Panc1 (cell line): ENCODE measurements around the gene ULK3. TPM values are rescaled to one million over a fixed set of nuclear protein-coding genes. Genes with fewer than 3 reads are reported as not detected.

Source experiments
- ATAC-seq: fragments of 200-7000 bp; cut with Tn5 transposase; 2 replicates; pipeline ENCODE4 v1.9.1; 2020; ENCODE audit warnings: mild to moderate bottlenecking, moderate library complexity
- BruUV-seq: library from RNA; stranded (reverse); fragments of 400-500 nt; replicated peaks from 2 replicates; lab custom pipeline; 2021; lab: Mats Ljungman, UMichigan
- CTCF ChIA-PET: fragments of 300-600 bp; sonication (Branson Sonifier 250); formaldehyde crosslinking; loops from one replicate; lab custom pipeline; 2022; ENCODE audit warnings: antibody characterized with exemption; lab: Charles Lee
- POLR2A ChIA-PET: fragments of 300-600 bp; sonication (Branson Sonifier 250); formaldehyde crosslinking; loops from one replicate; lab custom pipeline; 2022; ENCODE audit warnings: antibody characterized with exemption; lab: Charles Lee
- DNase-seq: peaks from one replicate; pipeline ENCODE4 v3.0.0-alpha.2; 2010; ENCODE audit warnings: low read depth, low spot score
- H3K27ac ChIP-seq: 2 replicates; pipeline ENCODE4 v1.5.1; 2011; ENCODE audit warnings: mild to moderate bottlenecking, low read length, inconsistent platforms
- H3K27me3 ChIP-seq: fragments of 200-500 bp; sonication (Bioruptor generic); 2 replicates; pipeline ENCODE4 v1.6.0; 2014; ENCODE audit warnings: low read length, inconsistent platforms; ENCODE audit not compliant: control insufficient read depth, insufficient read depth
- H3K36me3 ChIP-seq: fragments of 200-500 bp; sonication (Bioruptor generic); 2 replicates; pipeline ENCODE4 v1.5.1; 2014; ENCODE audit warnings: inconsistent platforms, mild to moderate bottlenecking, low read length, moderate library complexity; ENCODE audit not compliant: control insufficient read depth, insufficient read depth
- H3K4me1 ChIP-seq: 2 replicates; pipeline ENCODE4 v1.5.1; 2011; ENCODE audit warnings: inconsistent platforms, mild to moderate bottlenecking, low read length, moderate library complexity; ENCODE audit not compliant: control insufficient read depth, insufficient read depth
- H3K4me3 ChIP-seq, 2 experiments: 2 replicates each; pipeline ENCODE4 v1.5.1; 2011 to 2012; ENCODE audit warnings: low read depth in 2 of 2, low read length in 2 of 2, mild to moderate bottlenecking in 2 of 2, inconsistent platforms in 1 of 2, moderate library complexity in 1 of 2
- H3K9me3 ChIP-seq: fragments of 200-500 bp; sonication (Bioruptor generic); 2 replicates; pipeline ENCODE4 v1.5.1; 2014; ENCODE audit warnings: low read depth, mild to moderate bottlenecking, inconsistent platforms, low read length, moderate library complexity; ENCODE audit not compliant: control insufficient read depth, insufficient read depth
- POLR2AphosphoS5 ChIP-seq: IDR thresholded peaks from 2 replicates; pipeline ENCODE4 v1.6.1; 2012; ENCODE audit warnings: mild to moderate bottlenecking, low read depth, low read length, moderate library complexity
- SIN3A ChIP-seq: IDR thresholded peaks from 2 replicates; pipeline ENCODE4 v1.6.1; 2012; ENCODE audit warnings: low read depth, mild to moderate bottlenecking, low read length, moderate library complexity, borderline replicate concordance; ENCODE audit not compliant: insufficient read depth
- TCF7L2 ChIP-seq: IDR thresholded peaks from 2 replicates; pipeline ENCODE4 v1.6.1; 2011; ENCODE audit warnings: mild to moderate bottlenecking, low read depth, low read length, inconsistent platforms
- in situ Hi-C: cut with HindIII; loops from 2 replicates; pipeline ENCODE4 v1.10.0; 2016; ENCODE audit warnings: low sequenced_read_pairs, low pct_unique_long_range_greater_than_20kb
- intact Hi-C: fragments of 100-400 bp; cut with micrococcal nuclease; formaldehyde crosslinking; loops from one replicate; pipeline ENCODE4 v1.10.0; 2022; ENCODE audit not compliant: unreplicated experiment
- total RNA-seq: library from RNA; stranded (reverse); gene quantifications from one replicate; pipeline ENCODE4 v1.2.1, GENCODE V29; 2021; ENCODE audit not compliant: unreplicated experiment
- TF ChIP-seq, protein P1 (sequence below), 2 experiments: IDR thresholded peaks; 2 replicates each; pipeline ENCODE4 v1.6.1; 2011 to 2012; ENCODE audit warnings: low read depth in 2 of 2, control low read depth in 1 of 2, low read length in 1 of 2, mild to moderate bottlenecking in 1 of 2, moderate library complexity in 1 of 2; ENCODE audit not compliant: insufficient read depth in 1 of 2
- TF ChIP-seq, protein P2 (sequence below): fragments of 450-650 bp; IDR thresholded peaks from 2 replicates; pipeline ENCODE4 v1.5.1; 2017; ENCODE audit warnings: mild to moderate bottlenecking

The ULK3 gene
- total RNA-seq, 1 experiment from 2014 or later = 73.3 TPM

DNA sequence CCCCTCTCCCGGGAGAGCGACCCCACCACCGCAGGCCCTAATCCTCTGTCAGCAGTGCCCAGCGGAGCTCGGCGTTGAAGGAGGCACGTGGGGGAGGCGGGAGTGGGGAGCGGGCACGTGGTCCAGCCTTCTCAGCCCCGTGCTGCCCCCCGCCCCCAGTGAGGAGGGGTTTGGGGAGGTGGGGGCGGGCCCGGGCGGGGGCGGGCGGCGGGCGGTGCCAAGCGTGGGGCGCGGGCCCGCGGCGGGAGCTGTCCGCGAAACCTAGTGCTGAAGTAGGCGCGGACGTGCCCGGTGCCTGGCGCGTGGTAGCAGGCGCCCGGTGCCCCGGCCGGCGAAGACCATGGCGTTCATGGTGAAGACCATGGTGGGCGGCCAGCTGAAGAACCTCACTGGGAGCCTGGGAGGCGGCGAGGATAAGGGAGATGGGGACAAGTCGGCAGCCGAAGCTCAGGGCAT is 16.6 kb downstream of the ULK3 start, which contains the start of gene CPLX3:
TSS of gene CPLX3 (plus strand) at position 264 of the 456 bp plus-strand sequence. CDS start at position 341, 77 bp downstream.
- Histone ChIP-seq H3K4me3 (no peak within 1 kb of the TSS), H3K27ac (no peak within 1 kb of the TSS), H3K27me3 (peaks cover 2% of the 10 kb centered on the region; the same call in 1 of the 2 replicates), H3K36me3 (no peaks in the 10 kb centered on the region), H3K4me1 (no peaks in the 10 kb centered on the region; the same call in 1 of the 2 replicates), H3K9me3 (no peaks in the 10 kb centered on the region)
- ChIA-PET POLR2A (no interaction called here), CTCF (interaction anchor here (0.5 to 0.7 kb wide), 2 partner anchors 12 to 38 kb away, joined by 8 to 11 read pairs; no protein-coding TSS in a partner anchor)
- TF ChIP-seq POLR2AphosphoS5 (no peak), TCF7L2 (no peak)
- TF ChIP-seq, protein P1, sequence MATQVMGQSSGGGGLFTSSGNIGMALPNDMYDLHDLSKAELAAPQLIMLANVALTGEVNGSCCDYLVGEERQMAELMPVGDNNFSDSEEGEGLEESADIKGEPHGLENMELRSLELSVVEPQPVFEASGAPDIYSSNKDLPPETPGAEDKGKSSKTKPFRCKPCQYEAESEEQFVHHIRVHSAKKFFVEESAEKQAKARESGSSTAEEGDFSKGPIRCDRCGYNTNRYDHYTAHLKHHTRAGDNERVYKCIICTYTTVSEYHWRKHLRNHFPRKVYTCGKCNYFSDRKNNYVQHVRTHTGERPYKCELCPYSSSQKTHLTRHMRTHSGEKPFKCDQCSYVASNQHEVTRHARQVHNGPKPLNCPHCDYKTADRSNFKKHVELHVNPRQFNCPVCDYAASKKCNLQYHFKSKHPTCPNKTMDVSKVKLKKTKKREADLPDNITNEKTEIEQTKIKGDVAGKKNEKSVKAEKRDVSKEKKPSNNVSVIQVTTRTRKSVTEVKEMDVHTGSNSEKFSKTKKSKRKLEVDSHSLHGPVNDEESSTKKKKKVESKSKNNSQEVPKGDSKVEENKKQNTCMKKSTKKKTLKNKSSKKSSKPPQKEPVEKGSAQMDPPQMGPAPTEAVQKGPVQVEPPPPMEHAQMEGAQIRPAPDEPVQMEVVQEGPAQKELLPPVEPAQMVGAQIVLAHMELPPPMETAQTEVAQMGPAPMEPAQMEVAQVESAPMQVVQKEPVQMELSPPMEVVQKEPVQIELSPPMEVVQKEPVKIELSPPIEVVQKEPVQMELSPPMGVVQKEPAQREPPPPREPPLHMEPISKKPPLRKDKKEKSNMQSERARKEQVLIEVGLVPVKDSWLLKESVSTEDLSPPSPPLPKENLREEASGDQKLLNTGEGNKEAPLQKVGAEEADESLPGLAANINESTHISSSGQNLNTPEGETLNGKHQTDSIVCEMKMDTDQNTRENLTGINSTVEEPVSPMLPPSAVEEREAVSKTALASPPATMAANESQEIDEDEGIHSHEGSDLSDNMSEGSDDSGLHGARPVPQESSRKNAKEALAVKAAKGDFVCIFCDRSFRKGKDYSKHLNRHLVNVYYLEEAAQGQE (IDR thresholded peaks at IDR 0.05; ENCODE audit: insufficient read depth in 1 of 2, low read depth in 2 of 2, low read length in 1 of 2) = peak; percentile 86 to 93
- in situ Hi-C loops = no loop called here
- no peak for DNase-seq
- intact Hi-C loops = no loop called here
- ATAC-seq = no peak
- BruUV-seq = no TSS peak

DNA sequence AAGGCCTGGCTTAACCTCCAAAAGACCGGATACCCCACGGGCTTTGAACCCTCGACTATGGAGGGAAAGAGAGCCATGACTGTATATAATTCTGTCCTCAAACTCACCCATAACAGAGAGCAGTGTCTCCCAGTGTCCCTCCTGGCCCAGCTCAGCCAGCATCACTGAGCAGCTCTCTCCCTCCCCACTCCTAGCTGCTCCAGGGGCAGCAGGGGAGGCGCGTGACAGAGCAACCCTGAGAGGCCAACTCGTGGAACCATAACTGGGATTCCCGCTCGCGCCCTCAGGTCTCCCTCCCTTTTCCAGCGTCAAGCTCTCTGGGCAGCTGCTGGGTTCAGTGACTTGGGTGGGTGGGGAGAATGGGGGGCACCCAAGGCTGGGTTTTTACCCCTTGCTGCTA is 17.1 kb downstream of the ULK3 start:
- no peak overlapping the region for H3K27ac ChIP-seq
- ChIA-PET CTCF (interaction anchor here (0.7 kb wide), 1 partner anchor 39 kb away, joined by 8 read pairs; no protein-coding TSS in a partner anchor), POLR2A (interaction anchor here (0.7 kb wide), 1 partner anchor 72 kb away, joined by 3 read pairs; no protein-coding TSS in a partner anchor)
- no peaks in the 10 kb centered on the region; the same call in 1 of the 2 replicates for H3K4me1 ChIP-seq
- no peak for TF ChIP-seq SIN3A
- TF ChIP-seq, protein P1 (IDR thresholded peaks at IDR 0.05; ENCODE audit: insufficient read depth in 1 of 2, low read depth in 2 of 2, low read length in 1 of 2) = no peak
- no peak for TF ChIP-seq POLR2AphosphoS5
- TF ChIP-seq TCF7L2 = no peak
- TF ChIP-seq, protein P2, sequence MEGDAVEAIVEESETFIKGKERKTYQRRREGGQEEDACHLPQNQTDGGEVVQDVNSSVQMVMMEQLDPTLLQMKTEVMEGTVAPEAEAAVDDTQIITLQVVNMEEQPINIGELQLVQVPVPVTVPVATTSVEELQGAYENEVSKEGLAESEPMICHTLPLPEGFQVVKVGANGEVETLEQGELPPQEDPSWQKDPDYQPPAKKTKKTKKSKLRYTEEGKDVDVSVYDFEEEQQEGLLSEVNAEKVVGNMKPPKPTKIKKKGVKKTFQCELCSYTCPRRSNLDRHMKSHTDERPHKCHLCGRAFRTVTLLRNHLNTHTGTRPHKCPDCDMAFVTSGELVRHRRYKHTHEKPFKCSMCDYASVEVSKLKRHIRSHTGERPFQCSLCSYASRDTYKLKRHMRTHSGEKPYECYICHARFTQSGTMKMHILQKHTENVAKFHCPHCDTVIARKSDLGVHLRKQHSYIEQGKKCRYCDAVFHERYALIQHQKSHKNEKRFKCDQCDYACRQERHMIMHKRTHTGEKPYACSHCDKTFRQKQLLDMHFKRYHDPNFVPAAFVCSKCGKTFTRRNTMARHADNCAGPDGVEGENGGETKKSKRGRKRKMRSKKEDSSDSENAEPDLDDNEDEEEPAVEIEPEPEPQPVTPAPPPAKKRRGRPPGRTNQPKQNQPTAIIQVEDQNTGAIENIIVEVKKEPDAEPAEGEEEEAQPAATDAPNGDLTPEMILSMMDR = no peak
- peaks cover 2% of the 10 kb centered on the region; the same call in 1 of the 2 replicates for H3K27me3 ChIP-seq
- intact Hi-C loops = no loop called here
- BruUV-seq = no TSS peak
- H3K9me3 ChIP-seq = no peaks in the 10 kb centered on the region
- no peaks in the 10 kb centered on the region for H3K36me3 ChIP-seq
- no peak overlapping the region for H3K4me3 ChIP-seq
- in situ Hi-C loops = no loop called here
- no peak for ATAC-seq
- DNase-seq = no peak
